Gastrocnemius medialis (tissue), 4 donors: ENCODE results near the gene COL9A1.

Experiments
- POLR2A ChIP-seq, 2 donors: fragments of 450-650 bp; IDR thresholded peaks; one replicate each; pipeline ENCODE4 v1.6.1; 2017; ENCODE audit warnings: antibody characterized with exemption in 2 of 2, mild to moderate bottlenecking in 2 of 2, moderate library complexity in 2 of 2
- TF ChIP-seq, protein P1 (sequence below), 5 experiments: fragments of 450-650 bp in 3 of 5; fragments of 200-600 bp in 2 of 5; sonication (generic) in 2 of 5; IDR thresholded peaks in 4 of 5; conservative IDR thresholded peaks in 1 of 5; 1 replicate in 4 of 5; 2 replicates in 1 of 5; pipeline ENCODE4 v1.5.1; 2016 to 2019; ENCODE audit warnings: antibody characterized with exemption in 5 of 5, mild to moderate bottlenecking in 3 of 5, moderate library complexity in 3 of 5

DNA sequence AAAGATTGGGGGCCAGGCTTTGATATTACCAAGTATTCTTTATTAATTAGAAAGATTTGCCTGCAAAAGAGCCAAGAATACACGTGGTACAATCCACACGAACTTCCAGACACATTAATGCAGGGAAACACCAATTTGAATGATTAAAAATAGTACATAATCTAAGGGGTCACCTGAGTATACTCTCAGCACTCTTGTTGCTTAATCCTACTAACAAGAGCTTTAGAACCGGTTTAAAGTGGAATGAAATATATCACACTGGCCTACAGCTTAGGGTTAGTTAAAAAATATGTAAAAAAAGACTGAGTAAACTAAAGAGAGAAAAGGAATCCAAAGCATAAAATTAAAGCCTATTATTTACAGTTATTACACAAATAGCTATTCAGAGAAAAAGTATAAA, 49.0 kb downstream of the COL9A1 start:
- TF ChIP-seq, protein P1, sequence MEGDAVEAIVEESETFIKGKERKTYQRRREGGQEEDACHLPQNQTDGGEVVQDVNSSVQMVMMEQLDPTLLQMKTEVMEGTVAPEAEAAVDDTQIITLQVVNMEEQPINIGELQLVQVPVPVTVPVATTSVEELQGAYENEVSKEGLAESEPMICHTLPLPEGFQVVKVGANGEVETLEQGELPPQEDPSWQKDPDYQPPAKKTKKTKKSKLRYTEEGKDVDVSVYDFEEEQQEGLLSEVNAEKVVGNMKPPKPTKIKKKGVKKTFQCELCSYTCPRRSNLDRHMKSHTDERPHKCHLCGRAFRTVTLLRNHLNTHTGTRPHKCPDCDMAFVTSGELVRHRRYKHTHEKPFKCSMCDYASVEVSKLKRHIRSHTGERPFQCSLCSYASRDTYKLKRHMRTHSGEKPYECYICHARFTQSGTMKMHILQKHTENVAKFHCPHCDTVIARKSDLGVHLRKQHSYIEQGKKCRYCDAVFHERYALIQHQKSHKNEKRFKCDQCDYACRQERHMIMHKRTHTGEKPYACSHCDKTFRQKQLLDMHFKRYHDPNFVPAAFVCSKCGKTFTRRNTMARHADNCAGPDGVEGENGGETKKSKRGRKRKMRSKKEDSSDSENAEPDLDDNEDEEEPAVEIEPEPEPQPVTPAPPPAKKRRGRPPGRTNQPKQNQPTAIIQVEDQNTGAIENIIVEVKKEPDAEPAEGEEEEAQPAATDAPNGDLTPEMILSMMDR (IDR thresholded peaks at IDR 0.05 in 4 of 5, conservative IDR thresholded peaks at IDR 0.05 in 1 of 5): no peak
- no peak for TF ChIP-seq POLR2A (IDR thresholded peaks at IDR 0.05)
